ENCODE results near the gene ANKAR. TPM values are rescaled to one million over a fixed set of nuclear protein-coding genes. Genes with fewer than 3 reads are reported as not detected.

ANKAR gene
- total RNA-seq, 1 experiment from 2014 or later, result 0.84 TPM

GRCh38 chr2:189662669-189663226, 11.7 kb upstream of the ANKAR start:
- RAD21 ChIA-PET (ENCODE audit: low non-redundant PET in 1 of 2, low total read pairs in 2 of 2, uncharacterized antibody in 2 of 2, unreplicated experiment in 2 of 2), result no interaction called here
- Histone ChIP-seq H3K4me3 (replicated peaks in 1 of 2; ENCODE audit: low read depth in 1 of 2, low read length in 2 of 2) (peak overlapping the region; percentile 73 to 92), H4K20me1 (ENCODE audit: insufficient read depth) (no peaks in the 10 kb centered on the region), H3K9me2 (ENCODE audit: insufficient read depth) (no peaks in the 10 kb centered on the region), H3K36me3 (ENCODE audit: control insufficient read depth in 1 of 2, insufficient read depth in 2 of 2, low read length in 2 of 2) (peaks cover 15 to 17% of the 10 kb centered on the region in 2 experiments; a peak in 3 of 4 replicates), H3K4me1 (ENCODE audit: control insufficient read depth in 1 of 2, insufficient read depth in 2 of 2, low read length in 2 of 2) (peaks cover 0 to 11% of the 10 kb centered on the region in 2 experiments; a peak in 2 of 4 replicates), H3K9ac (ENCODE audit: low read length) (peak overlapping the region; percentile 88), H2AFZ (ENCODE audit: low read depth, low read length, poor library complexity, severe bottlenecking) (no peak overlapping the region), H3K27ac (ENCODE audit: low read depth, low read length) (no peak overlapping the region), H3K4me2 (ENCODE audit: low read length) (peak overlapping the region; percentile 84), H3K9me3 (ENCODE audit: control insufficient read depth in 1 of 2, insufficient read depth in 1 of 2, low read depth in 1 of 2, low read length in 2 of 2) (no peaks in the 10 kb centered on the region), H3K79me2 (ENCODE audit: insufficient read depth, low read length) (peaks cover 55% of the 10 kb centered on the region), H3K27me3 (ENCODE audit: insufficient read depth, low read length) (no peaks in the 10 kb centered on the region)
- CTCF ChIA-PET, result interaction anchor here (0.5 to 1.4 kb wide), 3 partner anchors 100 to 879 kb away, joined by 3 to 5 read pairs (median 4); partner anchors contain the start of gene OSGEPL1
- intact Hi-C loops (cut with micrococcal nuclease), result loop anchor here (10.0 kb wide), 1 partner anchor 652 kb away; the partner anchor contains the start of gene HIBCH
- POLR2A ChIA-PET, result no interaction called here
- DNase-seq (ENCODE audit: low read depth, low spot score), result no peak
- ATAC-seq, result no peak
- TF ChIP-seq POLR2AphosphoS5 (IDR thresholded peaks at IDR 0.05; ENCODE audit: low read depth, low read length) (no peak), YY1 (IDR thresholded peaks at IDR 0.05; ENCODE audit: extremely low read depth, insufficient replicate concordance, low read depth, low read length) (no peak), CEBPB (IDR thresholded peaks at IDR 0.05; ENCODE audit: low read depth) (no peak), MAX (IDR thresholded peaks at IDR 0.05) (no peak), CBX3 (IDR thresholded peaks at IDR 0.05; ENCODE audit: low read depth) (no peak), FOSL1 (IDR thresholded peaks at IDR 0.05; ENCODE audit: low read depth) (no peak), SRF (IDR thresholded peaks at IDR 0.05; ENCODE audit: low read depth) (no peak), TCF7L2 (IDR thresholded peaks at IDR 0.05; ENCODE audit: borderline replicate concordance, extremely low read depth, insufficient read depth, insufficient read length) (no peak), EZH2phosphoT487 (IDR thresholded peaks at IDR 0.05; ENCODE audit: borderline replicate concordance) (no peak), EZH2 (IDR thresholded peaks at IDR 0.05) (no peak), ELF1 (IDR thresholded peaks at IDR 0.05; ENCODE audit: borderline replicate concordance, low read depth) (no peak), POLR2A (IDR thresholded peaks at IDR 0.05; ENCODE audit: borderline replicate concordance, extremely low read depth, insufficient read depth, insufficient read length) (no peak)
- TF ChIP-seq, protein P1, sequence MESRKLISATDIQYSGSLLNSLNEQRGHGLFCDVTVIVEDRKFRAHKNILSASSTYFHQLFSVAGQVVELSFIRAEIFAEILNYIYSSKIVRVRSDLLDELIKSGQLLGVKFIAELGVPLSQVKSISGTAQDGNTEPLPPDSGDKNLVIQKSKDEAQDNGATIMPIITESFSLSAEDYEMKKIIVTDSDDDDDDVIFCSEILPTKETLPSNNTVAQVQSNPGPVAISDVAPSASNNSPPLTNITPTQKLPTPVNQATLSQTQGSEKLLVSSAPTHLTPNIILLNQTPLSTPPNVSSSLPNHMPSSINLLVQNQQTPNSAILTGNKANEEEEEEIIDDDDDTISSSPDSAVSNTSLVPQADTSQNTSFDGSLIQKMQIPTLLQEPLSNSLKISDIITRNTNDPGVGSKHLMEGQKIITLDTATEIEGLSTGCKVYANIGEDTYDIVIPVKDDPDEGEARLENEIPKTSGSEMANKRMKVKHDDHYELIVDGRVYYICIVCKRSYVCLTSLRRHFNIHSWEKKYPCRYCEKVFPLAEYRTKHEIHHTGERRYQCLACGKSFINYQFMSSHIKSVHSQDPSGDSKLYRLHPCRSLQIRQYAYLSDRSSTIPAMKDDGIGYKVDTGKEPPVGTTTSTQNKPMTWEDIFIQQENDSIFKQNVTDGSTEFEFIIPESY (IDR thresholded peaks at IDR 0.05; ENCODE audit: extremely low read depth, insufficient replicate concordance, low read length), result no peak
- TF ChIP-seq, protein P2, sequence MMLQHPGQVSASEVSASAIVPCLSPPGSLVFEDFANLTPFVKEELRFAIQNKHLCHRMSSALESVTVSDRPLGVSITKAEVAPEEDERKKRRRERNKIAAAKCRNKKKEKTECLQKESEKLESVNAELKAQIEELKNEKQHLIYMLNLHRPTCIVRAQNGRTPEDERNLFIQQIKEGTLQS (IDR thresholded peaks at IDR 0.05), result no peak
- TF ChIP-seq, protein P3, sequence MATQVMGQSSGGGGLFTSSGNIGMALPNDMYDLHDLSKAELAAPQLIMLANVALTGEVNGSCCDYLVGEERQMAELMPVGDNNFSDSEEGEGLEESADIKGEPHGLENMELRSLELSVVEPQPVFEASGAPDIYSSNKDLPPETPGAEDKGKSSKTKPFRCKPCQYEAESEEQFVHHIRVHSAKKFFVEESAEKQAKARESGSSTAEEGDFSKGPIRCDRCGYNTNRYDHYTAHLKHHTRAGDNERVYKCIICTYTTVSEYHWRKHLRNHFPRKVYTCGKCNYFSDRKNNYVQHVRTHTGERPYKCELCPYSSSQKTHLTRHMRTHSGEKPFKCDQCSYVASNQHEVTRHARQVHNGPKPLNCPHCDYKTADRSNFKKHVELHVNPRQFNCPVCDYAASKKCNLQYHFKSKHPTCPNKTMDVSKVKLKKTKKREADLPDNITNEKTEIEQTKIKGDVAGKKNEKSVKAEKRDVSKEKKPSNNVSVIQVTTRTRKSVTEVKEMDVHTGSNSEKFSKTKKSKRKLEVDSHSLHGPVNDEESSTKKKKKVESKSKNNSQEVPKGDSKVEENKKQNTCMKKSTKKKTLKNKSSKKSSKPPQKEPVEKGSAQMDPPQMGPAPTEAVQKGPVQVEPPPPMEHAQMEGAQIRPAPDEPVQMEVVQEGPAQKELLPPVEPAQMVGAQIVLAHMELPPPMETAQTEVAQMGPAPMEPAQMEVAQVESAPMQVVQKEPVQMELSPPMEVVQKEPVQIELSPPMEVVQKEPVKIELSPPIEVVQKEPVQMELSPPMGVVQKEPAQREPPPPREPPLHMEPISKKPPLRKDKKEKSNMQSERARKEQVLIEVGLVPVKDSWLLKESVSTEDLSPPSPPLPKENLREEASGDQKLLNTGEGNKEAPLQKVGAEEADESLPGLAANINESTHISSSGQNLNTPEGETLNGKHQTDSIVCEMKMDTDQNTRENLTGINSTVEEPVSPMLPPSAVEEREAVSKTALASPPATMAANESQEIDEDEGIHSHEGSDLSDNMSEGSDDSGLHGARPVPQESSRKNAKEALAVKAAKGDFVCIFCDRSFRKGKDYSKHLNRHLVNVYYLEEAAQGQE (IDR thresholded peaks at IDR 0.05; ENCODE audit: low read depth), result no peak
- BruUV-seq (replicated peaks), result no TSS peak
